KMS-11 (cell line): ENCODE measurements around the gene RYR2.

Experiments used
- H2AFZ ChIP-seq: fragments of 200-600 bp; sonication (generic); 2 replicates; pipeline ENCODE4 v1.6.1; 2016; ENCODE audit warnings: antibody characterized with exemption, mixed run types, low read depth
- H3K27ac ChIP-seq: fragments of 200-600 bp; sonication (generic); 2 replicates; pipeline ENCODE4 v1.6.1; 2016; ENCODE audit warnings: mild to moderate bottlenecking, mixed run types
- H3K27me3 ChIP-seq: fragments of 200-600 bp; sonication (generic); 2 replicates; pipeline ENCODE4 v1.6.1; 2017; ENCODE audit warnings: mild to moderate bottlenecking, low read depth, mixed run types, moderate library complexity; ENCODE audit not compliant: insufficient read depth
- H3K36me3 ChIP-seq: fragments of 200-600 bp; sonication (generic); 2 replicates; pipeline ENCODE4 v1.6.1; 2017; ENCODE audit warnings: mild to moderate bottlenecking, mixed run types; ENCODE audit not compliant: insufficient read depth
- H3K4me1 ChIP-seq: fragments of 200-600 bp; sonication (generic); 2 replicates; pipeline ENCODE4 v1.6.1; 2016; ENCODE audit warnings: mild to moderate bottlenecking, low read depth, mixed run types; ENCODE audit not compliant: poor library complexity, severe bottlenecking
- H3K4me2 ChIP-seq: fragments of 200-600 bp; sonication (generic); 2 replicates; pipeline ENCODE4 v1.7.0; 2016; ENCODE audit warnings: mild to moderate bottlenecking, mixed run types
- H3K4me3 ChIP-seq: fragments of 200-600 bp; sonication (generic); IDR thresholded peaks from 2 replicates; pipeline ENCODE4 v1.6.1; 2017; ENCODE audit warnings: low read depth, low read length, mixed read lengths; ENCODE audit not compliant: insufficient read depth
- H3K79me2 ChIP-seq: fragments of 200-600 bp; sonication (generic); 2 replicates; pipeline ENCODE4 v1.6.1; 2016; ENCODE audit warnings: low read depth, mixed run types; ENCODE audit not compliant: insufficient read depth
- H3K9ac ChIP-seq: fragments of 200-600 bp; sonication (generic); 2 replicates; pipeline ENCODE4 v1.6.1; 2016; ENCODE audit warnings: mild to moderate bottlenecking, mixed run types
- H4K20me1 ChIP-seq: fragments of 200-600 bp; sonication (generic); 2 replicates; pipeline ENCODE4 v1.6.1; 2016; ENCODE audit warnings: mild to moderate bottlenecking, mixed run types; ENCODE audit not compliant: insufficient read depth
- TF ChIP-seq, protein P1 (sequence below): fragments of 200-600 bp; sonication (generic); conservative IDR thresholded peaks from 2 replicates; pipeline ENCODE4 v1.6.1; 2017; ENCODE audit warnings: low read depth, mild to moderate bottlenecking, antibody characterized with exemption, low read length, moderate library complexity, mixed read lengths

RYR2 gene

DNA sequence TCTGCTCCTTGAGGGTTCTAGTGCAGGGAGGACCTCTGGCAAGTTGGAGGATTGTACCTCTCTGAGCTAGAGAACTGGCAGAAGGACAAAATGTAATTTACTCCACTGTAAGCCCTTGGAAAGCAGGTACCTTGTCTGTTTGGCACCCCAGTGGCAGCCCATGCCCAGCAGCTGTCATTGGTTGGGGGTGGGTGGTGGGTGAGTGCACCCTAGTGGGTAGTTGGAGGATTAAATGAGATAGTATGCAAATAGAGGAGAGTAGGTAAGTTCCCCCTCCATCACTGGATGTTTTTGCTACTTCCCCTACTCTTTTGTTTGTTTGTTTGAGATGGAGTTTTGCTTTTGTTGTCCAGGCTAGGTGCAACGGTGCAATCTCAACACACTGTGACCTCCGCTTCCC, 69.8 kb downstream of the RYR2 start:
- H3K27ac ChIP-seq = no peak overlapping the region
- TF ChIP-seq, protein P1, sequence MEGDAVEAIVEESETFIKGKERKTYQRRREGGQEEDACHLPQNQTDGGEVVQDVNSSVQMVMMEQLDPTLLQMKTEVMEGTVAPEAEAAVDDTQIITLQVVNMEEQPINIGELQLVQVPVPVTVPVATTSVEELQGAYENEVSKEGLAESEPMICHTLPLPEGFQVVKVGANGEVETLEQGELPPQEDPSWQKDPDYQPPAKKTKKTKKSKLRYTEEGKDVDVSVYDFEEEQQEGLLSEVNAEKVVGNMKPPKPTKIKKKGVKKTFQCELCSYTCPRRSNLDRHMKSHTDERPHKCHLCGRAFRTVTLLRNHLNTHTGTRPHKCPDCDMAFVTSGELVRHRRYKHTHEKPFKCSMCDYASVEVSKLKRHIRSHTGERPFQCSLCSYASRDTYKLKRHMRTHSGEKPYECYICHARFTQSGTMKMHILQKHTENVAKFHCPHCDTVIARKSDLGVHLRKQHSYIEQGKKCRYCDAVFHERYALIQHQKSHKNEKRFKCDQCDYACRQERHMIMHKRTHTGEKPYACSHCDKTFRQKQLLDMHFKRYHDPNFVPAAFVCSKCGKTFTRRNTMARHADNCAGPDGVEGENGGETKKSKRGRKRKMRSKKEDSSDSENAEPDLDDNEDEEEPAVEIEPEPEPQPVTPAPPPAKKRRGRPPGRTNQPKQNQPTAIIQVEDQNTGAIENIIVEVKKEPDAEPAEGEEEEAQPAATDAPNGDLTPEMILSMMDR = no peak
- no peaks in the 10 kb centered on the region for H4K20me1 ChIP-seq
- H3K36me3 ChIP-seq = no peaks in the 10 kb centered on the region
- H3K4me3 ChIP-seq = no peak overlapping the region
- H2AFZ ChIP-seq = no peak overlapping the region
- no peaks in the 10 kb centered on the region for H3K27me3 ChIP-seq
- no peaks in the 10 kb centered on the region for H3K79me2 ChIP-seq
- no peak overlapping the region for H3K4me2 ChIP-seq
- no peaks in the 10 kb centered on the region for H3K4me1 ChIP-seq
- H3K9ac ChIP-seq = no peak overlapping the region

DNA sequence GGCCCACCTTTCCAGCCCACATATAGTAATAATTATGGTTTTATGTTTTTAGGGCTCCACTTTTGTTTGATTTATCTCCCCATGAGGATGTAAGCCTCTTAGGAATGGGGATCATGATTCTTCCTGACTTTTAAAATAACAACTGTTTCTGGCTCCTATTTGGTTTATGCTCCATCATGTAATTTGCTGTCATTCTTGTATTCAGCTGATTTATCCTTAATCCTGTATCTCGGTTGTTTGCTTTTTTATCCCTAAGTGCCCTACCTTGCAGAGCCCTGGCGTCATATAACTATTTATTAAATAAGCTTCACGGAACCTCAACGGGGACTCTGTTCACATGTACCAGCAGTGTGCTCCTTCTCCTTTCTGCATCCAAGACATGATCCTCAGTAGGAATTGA, 70.7 kb downstream of the RYR2 start:
- Histone ChIP-seq H2AFZ (no peak overlapping the region), H3K36me3 (no peaks in the 10 kb centered on the region), H3K9ac (no peak overlapping the region), H3K79me2 (no peaks in the 10 kb centered on the region), H4K20me1 (no peaks in the 10 kb centered on the region), H3K4me2 (no peak overlapping the region), H3K27ac (no peak overlapping the region), H3K4me1 (no peaks in the 10 kb centered on the region), H3K4me3 (no peak overlapping the region), H3K27me3 (no peaks in the 10 kb centered on the region)
- TF ChIP-seq, protein P1 = no peak

GRCh38 chr1:237115035-237115434, 73.1 kb downstream of the RYR2 start:
- H3K9ac ChIP-seq = no peak overlapping the region
- H2AFZ ChIP-seq = no peak overlapping the region
- no peaks in the 10 kb centered on the region for H3K36me3 ChIP-seq
- TF ChIP-seq, protein P1 = no peak
- no peak overlapping the region for H3K4me2 ChIP-seq
- H3K4me3 ChIP-seq = no peak overlapping the region
- no peaks in the 10 kb centered on the region for H4K20me1 ChIP-seq
- no peaks in the 10 kb centered on the region for H3K79me2 ChIP-seq
- H3K4me1 ChIP-seq = no peaks in the 10 kb centered on the region
- H3K27ac ChIP-seq = no peak overlapping the region
- H3K27me3 ChIP-seq = no peaks in the 10 kb centered on the region

GRCh38 chr1:237119091-237119490, 77.1 kb downstream of the RYR2 start:
- no peak overlapping the region for H3K4me2 ChIP-seq
- H2AFZ ChIP-seq = no peak overlapping the region
- no peaks in the 10 kb centered on the region for H4K20me1 ChIP-seq
- H3K4me3 ChIP-seq = no peak overlapping the region
- no peaks in the 10 kb centered on the region for H3K4me1 ChIP-seq
- H3K9ac ChIP-seq = no peak overlapping the region
- TF ChIP-seq, protein P1 = no peak
- no peak overlapping the region for H3K27ac ChIP-seq
- no peaks in the 10 kb centered on the region for H3K79me2 ChIP-seq
- no peaks in the 10 kb centered on the region for H3K36me3 ChIP-seq
- H3K27me3 ChIP-seq = no peaks in the 10 kb centered on the region
